ENCODE measurements around the gene AOC2.
A peak's percentile ranks its signal among the peaks of the same experiment; 100 is the strongest.

Gene AOC2

GRCh38 chr17:42796066-42796758 is 48.2 kb upstream of the AOC2 start:
- peaks cover 6% of the 10 kb centered on the region for H3K79me2 ChIP-seq (ENCODE audit: control insufficient read depth, low read length)
- no peaks in the 10 kb centered on the region for H4K20me1 ChIP-seq (ENCODE audit: control insufficient read depth, insufficient read depth, low read depth, low read length)
- H3K36me3 ChIP-seq (ENCODE audit: control insufficient read depth, low read length): no peaks in the 10 kb centered on the region
- H3K4me3 ChIP-seq (ENCODE audit: low read length): no peak overlapping the region
- H3K4me1 ChIP-seq (ENCODE audit: control insufficient read depth, low read length): peaks cover 13% of the 10 kb centered on the region
- H3K27me3 ChIP-seq (ENCODE audit: control insufficient read depth, low read length): peaks cover 6% of the 10 kb centered on the region
- no peak for TF ChIP-seq CTCF (IDR thresholded peaks at IDR 0.05; ENCODE audit: low read depth, low read length, poor library complexity, severe bottlenecking)
- no peak for TF ChIP-seq EZH2phosphoT487 (IDR thresholded peaks at IDR 0.05; ENCODE audit: borderline replicate concordance, low read length)
- H3K9me3 ChIP-seq (ENCODE audit: control insufficient read depth, insufficient read depth, low read length): no peaks in the 10 kb centered on the region
- H3F3A ChIP-seq (ENCODE audit: control insufficient read depth, insufficient read depth): no peaks in the 10 kb centered on the region
- H3K27ac ChIP-seq (ENCODE audit: low read depth, low read length): no peak overlapping the region
- no peak overlapping the region for H3K4me2 ChIP-seq (ENCODE audit: low read length)
- no peaks in the 10 kb centered on the region for H3K9me2 ChIP-seq (replicated peaks; ENCODE audit: control insufficient read depth, low read length)

GRCh38 chr17:42797067-42798007 is 47.0 kb upstream of the AOC2 start:
- Histone ChIP-seq H3K27ac (ENCODE audit: low read depth, low read length) (no peak overlapping the region), H4K20me1 (ENCODE audit: control insufficient read depth, insufficient read depth, low read depth, low read length) (no peaks in the 10 kb centered on the region), H3K27me3 (ENCODE audit: control insufficient read depth, low read length) (peaks cover 6% of the 10 kb centered on the region), H3K4me2 (ENCODE audit: low read length) (peak overlapping the region; percentile 81), H3K4me3 (ENCODE audit: low read length) (peak overlapping the region; percentile 86), H3K9me3 (ENCODE audit: control insufficient read depth, insufficient read depth, low read length) (no peaks in the 10 kb centered on the region), H3K36me3 (ENCODE audit: control insufficient read depth, low read length) (no peaks in the 10 kb centered on the region), H3K79me2 (ENCODE audit: control insufficient read depth, low read length) (peaks cover 6% of the 10 kb centered on the region), H3F3A (ENCODE audit: control insufficient read depth, insufficient read depth) (no peaks in the 10 kb centered on the region), H3K9me2 (replicated peaks; ENCODE audit: control insufficient read depth, low read length) (no peaks in the 10 kb centered on the region), H3K4me1 (ENCODE audit: control insufficient read depth, low read length) (peaks cover 13% of the 10 kb centered on the region)
- TF ChIP-seq CTCF (IDR thresholded peaks at IDR 0.05; ENCODE audit: low read depth, low read length, poor library complexity, severe bottlenecking) (no peak), EZH2phosphoT487 (IDR thresholded peaks at IDR 0.05; ENCODE audit: borderline replicate concordance, low read length) (no peak)

- no peak overlapping the region for H3K27ac ChIP-seq (ENCODE audit: low read depth, low read length)
- no peaks in the 10 kb centered on the region for H3K9me2 ChIP-seq (replicated peaks; ENCODE audit: control insufficient read depth, low read length)
- peaks cover 13% of the 10 kb centered on the region for H3K4me1 ChIP-seq (ENCODE audit: control insufficient read depth, low read length)
- peaks cover 12% of the 10 kb centered on the region for H3K27me3 ChIP-seq (ENCODE audit: control insufficient read depth, low read length)
- no peaks in the 10 kb centered on the region for H3K36me3 ChIP-seq (ENCODE audit: control insufficient read depth, low read length)
- peaks cover 6% of the 10 kb centered on the region for H3K79me2 ChIP-seq (ENCODE audit: control insufficient read depth, low read length)
- TF ChIP-seq CTCF (IDR thresholded peaks at IDR 0.05; ENCODE audit: low read depth, low read length, poor library complexity, severe bottlenecking) (no peak), EZH2phosphoT487 (IDR thresholded peaks at IDR 0.05; ENCODE audit: borderline replicate concordance, low read length) (no peak)
- H4K20me1 ChIP-seq (ENCODE audit: control insufficient read depth, insufficient read depth, low read depth, low read length): no peaks in the 10 kb centered on the region
- peak overlapping the region; percentile 86 for H3K4me3 ChIP-seq (ENCODE audit: low read length)
- no peaks in the 10 kb centered on the region for H3K9me3 ChIP-seq (ENCODE audit: control insufficient read depth, insufficient read depth, low read length)
- no peaks in the 10 kb centered on the region for H3F3A ChIP-seq (ENCODE audit: control insufficient read depth, insufficient read depth)
- peak overlapping the region; percentile 81 for H3K4me2 ChIP-seq (ENCODE audit: low read length)
Measured at GRCh38 chr17:42798011-42798382, 46.4 kb upstream of the AOC2 start.

Measured in DOHH2 (cell line).